ENCODE results near the gene POLR2H.

GRCh38 chr3:184375747-184376461 is 14.4 kb downstream of the POLR2H start:
- TF ChIP-seq EZH2 (IDR thresholded peaks at IDR 0.05; ENCODE audit: insufficient read depth, poor library complexity, severe bottlenecking) (no peak), EZH2phosphoT487 (IDR thresholded peaks at IDR 0.05; ENCODE audit: insufficient read depth, low read depth) (no peak)

All from GM23248 (cell line).